GM10266 (cell line): ENCODE results near the gene WDR31.
A peak's percentile ranks its signal among the peaks of the same experiment; 100 is the strongest.

Experiments used
- DNase-seq: peaks from one replicate; pipeline ENCODE4 v3.0.0; 2012; ENCODE audit errors: extremely low spot score
- TF ChIP-seq, protein P1 (sequence below): IDR thresholded peaks from 2 replicates; pipeline ENCODE4 v1.5.1; 2012; ENCODE audit warnings: mild to moderate bottlenecking, low read depth; ENCODE audit not compliant: control insufficient read depth, insufficient read depth; ENCODE audit errors: missing control alignments

Gene WDR31

DNA sequence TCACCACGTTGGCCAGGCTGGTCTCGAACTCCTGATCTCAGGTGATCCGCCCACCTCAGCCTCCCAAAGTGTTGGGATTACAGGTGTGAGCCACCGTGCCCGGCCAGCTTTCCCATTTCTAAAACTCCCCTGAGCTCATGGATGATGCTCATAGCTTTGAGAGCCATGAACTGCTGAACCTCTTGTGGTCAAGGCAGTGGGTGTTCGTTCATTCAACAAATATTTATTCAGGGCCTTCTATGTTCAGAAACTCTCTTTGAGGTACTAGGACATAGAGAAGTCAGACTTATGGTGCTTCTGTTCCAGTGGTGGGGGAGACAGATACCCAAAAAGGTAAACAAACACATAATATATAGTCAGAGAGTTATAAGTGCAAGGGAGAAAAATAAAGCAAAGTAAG is 11.9 kb upstream of the WDR31 start:
- no peak for DNase-seq
- TF ChIP-seq, protein P1, sequence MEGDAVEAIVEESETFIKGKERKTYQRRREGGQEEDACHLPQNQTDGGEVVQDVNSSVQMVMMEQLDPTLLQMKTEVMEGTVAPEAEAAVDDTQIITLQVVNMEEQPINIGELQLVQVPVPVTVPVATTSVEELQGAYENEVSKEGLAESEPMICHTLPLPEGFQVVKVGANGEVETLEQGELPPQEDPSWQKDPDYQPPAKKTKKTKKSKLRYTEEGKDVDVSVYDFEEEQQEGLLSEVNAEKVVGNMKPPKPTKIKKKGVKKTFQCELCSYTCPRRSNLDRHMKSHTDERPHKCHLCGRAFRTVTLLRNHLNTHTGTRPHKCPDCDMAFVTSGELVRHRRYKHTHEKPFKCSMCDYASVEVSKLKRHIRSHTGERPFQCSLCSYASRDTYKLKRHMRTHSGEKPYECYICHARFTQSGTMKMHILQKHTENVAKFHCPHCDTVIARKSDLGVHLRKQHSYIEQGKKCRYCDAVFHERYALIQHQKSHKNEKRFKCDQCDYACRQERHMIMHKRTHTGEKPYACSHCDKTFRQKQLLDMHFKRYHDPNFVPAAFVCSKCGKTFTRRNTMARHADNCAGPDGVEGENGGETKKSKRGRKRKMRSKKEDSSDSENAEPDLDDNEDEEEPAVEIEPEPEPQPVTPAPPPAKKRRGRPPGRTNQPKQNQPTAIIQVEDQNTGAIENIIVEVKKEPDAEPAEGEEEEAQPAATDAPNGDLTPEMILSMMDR, result no peak

DNA sequence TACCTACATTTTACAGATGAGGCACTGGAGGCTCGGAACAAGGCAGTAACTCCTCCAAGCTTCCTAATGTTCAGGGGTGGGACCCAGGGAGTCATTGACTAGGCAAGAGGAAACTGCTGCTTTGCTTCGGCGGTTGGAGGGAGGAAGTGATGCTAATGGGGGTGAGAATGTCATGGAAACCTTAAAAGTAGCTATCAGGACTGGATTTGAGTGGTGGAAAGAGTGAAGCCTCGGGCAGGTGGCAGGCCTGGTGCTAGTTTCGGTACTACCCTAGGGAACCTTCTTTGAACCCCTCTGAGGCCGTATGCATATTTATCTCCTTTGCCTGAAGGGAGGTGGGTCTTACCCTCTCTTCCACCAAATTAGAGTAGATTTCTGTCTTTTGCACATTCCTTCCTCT is 10.9 kb upstream of the WDR31 start:
- TF ChIP-seq, protein P1, result no peak
- peak; percentile 75 for DNase-seq

DNA sequence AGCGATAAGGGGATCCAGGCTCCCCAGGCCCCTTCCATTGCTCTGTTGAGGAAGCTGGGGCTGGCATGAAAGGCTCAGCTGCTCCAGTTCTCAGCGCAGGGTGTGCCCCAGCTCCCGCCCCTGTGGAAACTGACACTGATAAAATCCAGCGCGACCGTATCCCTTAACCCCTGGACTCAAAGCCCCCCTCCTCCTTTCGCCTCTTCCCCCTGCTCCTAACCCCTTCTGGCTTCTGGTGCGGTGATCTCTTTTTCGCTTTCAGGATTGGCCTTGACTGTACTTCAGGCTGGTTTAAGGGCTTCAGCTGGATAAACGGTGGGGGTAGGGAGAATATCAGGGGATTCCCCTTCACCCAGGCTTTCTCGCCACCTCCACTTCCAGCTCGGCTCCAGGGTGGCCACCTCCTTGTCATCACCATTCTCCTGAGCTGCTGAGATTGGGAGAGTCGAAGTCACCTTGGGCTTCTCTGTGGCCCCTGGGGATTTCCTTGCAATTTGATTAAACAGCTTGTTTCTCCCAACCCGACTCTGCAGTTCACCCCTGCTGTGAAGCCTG is 10.1 kb upstream of the WDR31 start:
- DNase-seq, result peak; percentile 57

DNA sequence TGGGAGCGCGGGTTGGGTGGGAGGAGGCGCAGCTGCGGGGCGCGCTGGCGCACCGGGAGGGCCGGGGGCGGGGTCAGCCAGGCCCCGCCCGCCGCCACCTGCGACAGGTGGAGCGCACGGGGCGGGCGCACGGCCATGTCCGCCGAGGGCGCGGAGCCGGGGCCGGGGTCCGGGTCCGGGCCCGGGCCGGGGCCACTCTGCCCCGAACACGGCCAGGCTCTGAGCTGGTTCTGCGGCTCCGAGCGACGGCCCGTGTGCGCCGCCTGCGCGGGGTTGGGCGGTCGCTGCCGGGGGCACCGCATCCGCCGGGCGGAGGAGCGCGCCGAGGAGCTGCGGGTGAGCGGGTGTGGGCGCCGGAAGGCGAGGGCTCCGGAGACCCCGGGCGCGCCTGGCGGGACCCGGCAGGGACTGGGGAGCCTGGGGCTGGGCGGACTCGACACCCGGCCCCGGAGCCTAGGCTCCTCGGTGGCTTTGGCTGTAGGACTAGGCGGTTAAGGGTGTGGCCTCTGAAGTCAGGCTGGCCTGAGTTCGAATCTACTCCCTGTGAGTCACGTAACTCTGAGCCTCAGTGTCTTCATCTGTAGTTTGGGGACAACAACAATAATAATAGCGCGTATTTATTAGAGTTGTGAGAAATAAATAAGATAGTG is 9.5 kb upstream of the WDR31 start, which contains the start of gene BSPRY:
Gene BSPRY, plus strand, starts transcription at position 97 of the 650 bp plus-strand sequence. Its CDS starts 39 bp downstream, at position 136.
- DNase-seq, result peak; percentile 59
- TF ChIP-seq, protein P1, result no peak

More for the DNA sequence above, 10.1 kb upstream of the WDR31 start:
- TF ChIP-seq, protein P1, result no peak

DNA sequence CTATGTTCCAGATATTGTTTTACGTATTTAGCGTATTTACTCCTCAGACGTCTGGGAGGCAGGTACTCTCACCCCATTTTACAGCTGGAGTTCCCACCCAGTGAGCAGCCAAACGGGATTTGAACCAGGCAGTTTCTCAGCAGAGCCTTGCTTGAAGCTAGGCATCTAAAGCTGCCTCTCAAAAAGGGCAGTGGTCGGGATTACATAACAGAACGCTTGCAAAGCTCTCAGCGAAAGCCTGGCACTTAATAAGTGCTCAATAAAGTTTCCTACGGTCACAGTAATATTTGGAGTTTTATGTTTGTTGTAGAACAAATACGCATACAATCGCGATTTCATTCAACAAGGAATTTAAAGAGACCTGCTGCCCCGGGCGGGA is 9.0 kb upstream of the WDR31 start:
- no peak for DNase-seq
- TF ChIP-seq, protein P1, result no peak

DNA sequence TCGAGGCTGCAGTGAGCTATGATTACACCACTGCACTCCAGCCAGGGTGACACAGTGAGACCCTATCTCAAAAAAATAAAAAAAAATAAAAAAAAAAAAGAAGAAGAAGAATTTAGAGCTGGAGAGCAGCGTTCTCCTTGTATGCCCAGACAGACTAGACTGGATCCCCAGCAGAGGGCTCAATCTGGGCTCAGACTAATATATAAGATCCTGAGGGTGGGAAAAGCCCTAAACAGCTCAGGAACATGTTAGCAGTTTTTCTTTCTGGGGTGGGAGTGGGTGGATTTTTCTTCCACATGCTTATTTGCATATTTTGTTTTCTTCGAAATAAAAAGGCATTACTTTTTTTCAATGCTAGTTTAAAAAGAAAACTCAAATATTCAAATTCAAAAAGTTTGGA is 8.4 kb upstream of the WDR31 start:
- DNase-seq, result no peak

DNA sequence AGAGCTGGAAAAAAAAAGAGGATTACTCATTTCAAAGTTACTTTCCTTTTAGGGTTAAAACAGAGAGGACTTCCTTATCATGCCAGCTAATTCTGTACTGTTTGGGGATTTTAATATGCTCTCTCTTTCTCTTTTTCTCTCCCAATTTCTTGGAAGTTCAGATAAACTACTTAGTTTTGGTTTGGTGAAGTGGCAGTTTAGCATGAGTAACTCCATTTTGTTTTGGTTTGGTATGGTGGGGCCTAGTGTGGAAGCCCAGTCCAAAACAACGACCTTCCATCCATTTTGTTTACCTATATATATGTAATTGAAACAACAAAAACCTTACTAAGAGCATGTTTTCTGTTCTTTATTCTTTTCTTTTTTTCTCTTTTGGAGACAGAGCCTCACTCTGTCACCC is 5.6 kb upstream of the WDR31 start:
- no peak for DNase-seq
- TF ChIP-seq, protein P1, result no peak

More for the DNA sequence above, 8.4 kb upstream of the WDR31 start:
- TF ChIP-seq, protein P1, result no peak
